Activated CD8-positive, alpha-beta memory T cell treated with anti-CD3 and anti-CD28 coated beads, Interleukin-2, amount 50 U/mL, for 4 hours (primary cell): ENCODE measurements around the gene C10orf105.

ENCODE experiments used
- DNase-seq: peaks from one replicate; pipeline ENCODE4 v3.0.0-alpha.2; 2020

Gene C10orf105

GRCh38 chr10:71696628-71697326 lies 22.8 kb downstream of the C10orf105 start:
- DNase-seq: peak; percentile 73

- no peak for DNase-seq
Observed at GRCh38 chr10:71695502-71696476, 23.8 kb downstream of the C10orf105 start.

GRCh38 chr10:71694567-71694968 lies 25.0 kb downstream of the C10orf105 start:
- DNase-seq: peak; percentile 35

GRCh38 chr10:71694039-71694501 lies 25.5 kb downstream of the C10orf105 start:
- no peak for DNase-seq

GRCh38 chr10:71693377-71693776 lies 26.2 kb downstream of the C10orf105 start:
- no peak for DNase-seq

GRCh38 chr10:71692598-71693306 lies 26.8 kb downstream of the C10orf105 start:
- no peak for DNase-seq

- DNase-seq: no peak
Observed at GRCh38 chr10:71691405-71691804, 28.2 kb downstream of the C10orf105 start.

GRCh38 chr10:71690094-71690720 lies 29.4 kb downstream of the C10orf105 start:
- no peak for DNase-seq

GRCh38 chr10:71688256-71688655 lies 31.3 kb downstream of the C10orf105 start:
- no peak for DNase-seq

- no peak for DNase-seq
Observed at GRCh38 chr10:71687480-71687879, 32.1 kb downstream of the C10orf105 start.

- no peak for DNase-seq
Observed at GRCh38 chr10:71687077-71687476, 32.5 kb downstream of the C10orf105 start.

GRCh38 chr10:71685554-71686232 lies 33.9 kb downstream of the C10orf105 start:
- no peak for DNase-seq

GRCh38 chr10:71684356-71685173 lies 35.0 kb downstream of the C10orf105 start:
- no peak for DNase-seq

- DNase-seq: no peak
Observed at GRCh38 chr10:71683301-71683700, 36.3 kb downstream of the C10orf105 start.

GRCh38 chr10:71681977-71682376 lies 37.6 kb downstream of the C10orf105 start:
- DNase-seq: no peak

- no peak for DNase-seq
Observed at GRCh38 chr10:71679425-71679824, 40.2 kb downstream of the C10orf105 start.

GRCh38 chr10:71678057-71678805 lies 41.3 kb downstream of the C10orf105 start:
- no peak for DNase-seq

- no peak for DNase-seq
Observed at GRCh38 chr10:71677261-71677660, 42.3 kb downstream of the C10orf105 start.

- no peak for DNase-seq
Observed at GRCh38 chr10:71675295-71675970, 44.1 kb downstream of the C10orf105 start.
